ENCODE measurements around the gene GSDMA.
"Not testable (repeated sequence)": the region's sequence is repeated elsewhere in the genome, so short reads cannot be mapped to it uniquely, and the experiment has no call there.

GSDMA gene

GRCh38 chr17:39996800-39997199 lies 34.0 kb downstream of the GSDMA start:
- no peak for DNase-seq (ENCODE audit: low read depth)

GRCh38 chr17:39997543-39997942 lies 34.7 kb downstream of the GSDMA start:
- no peak for DNase-seq (ENCODE audit: low read depth)

GRCh38 chr17:39999067-39999466 lies 36.3 kb downstream of the GSDMA start:
- DNase-seq (ENCODE audit: low read depth): no peak

GRCh38 chr17:40000161-40000560 lies 37.4 kb downstream of the GSDMA start:
- DNase-seq (ENCODE audit: low read depth): no peak

- DNase-seq (ENCODE audit: low read depth): not testable (repeated sequence)
Observed at GRCh38 chr17:40001335-40001734, 38.5 kb downstream of the GSDMA start.

- no peak for DNase-seq (ENCODE audit: low read depth)
Observed at GRCh38 chr17:40004072-40004471, 41.3 kb downstream of the GSDMA start.

GRCh38 chr17:40004712-40005111 lies 41.9 kb downstream of the GSDMA start:
- DNase-seq (ENCODE audit: low read depth): no peak

GRCh38 chr17:40005520-40005919 lies 42.7 kb downstream of the GSDMA start:
- no peak for DNase-seq (ENCODE audit: low read depth)

- DNase-seq (ENCODE audit: low read depth): not testable (repeated sequence)
Observed at GRCh38 chr17:40010946-40011500, 48.2 kb downstream of the GSDMA start.

GRCh38 chr17:40012017-40012647 lies 49.3 kb downstream of the GSDMA start:
- DNase-seq (ENCODE audit: low read depth): not testable (repeated sequence)

- DNase-seq (ENCODE audit: low read depth): no peak
Observed at GRCh38 chr17:40014375-40014980, 51.7 kb downstream of the GSDMA start.

GRCh38 chr17:40015005-40015997 lies 52.5 kb downstream of the GSDMA start, which contains the start of gene CSF3:
Gene CSF3, plus strand, starts transcription at chr17:40015440. Its CDS starts 35 bp downstream, at chr17:40015475.
- DNase-seq (ENCODE audit: low read depth): no peak

GRCh38 chr17:40015998-40016985 lies 53.5 kb downstream of the GSDMA start:
- no peak for DNase-seq (ENCODE audit: low read depth)

GRCh38 chr17:40017422-40018080 lies 54.7 kb downstream of the GSDMA start:
- no peak for DNase-seq (ENCODE audit: low read depth)

GRCh38 chr17:40018211-40019121 lies 55.7 kb downstream of the GSDMA start:
- no peak for DNase-seq (ENCODE audit: low read depth)

GRCh38 chr17:40019140-40019991 lies 56.6 kb downstream of the GSDMA start:
- DNase-seq (ENCODE audit: low read depth): peak; percentile 47

- no peak for DNase-seq (ENCODE audit: low read depth)
Observed at GRCh38 chr17:40020146-40020545, 57.3 kb downstream of the GSDMA start.

- DNase-seq (ENCODE audit: low read depth): peak; percentile 47
Observed at GRCh38 chr17:40021451-40021971, 58.7 kb downstream of the GSDMA start.
